DMS79 (cell line): ENCODE data around the gene UBR1.
"Not testable (repeated sequence)": the region's sequence is repeated elsewhere in the genome, so short reads cannot be mapped to it uniquely, and the experiment has no call there.

Experiments used
- DNase-seq: peaks from one replicate; lab custom pipeline; 2025; lab: John Stamatoyannopoulos, UW

UBR1 gene

DNA sequence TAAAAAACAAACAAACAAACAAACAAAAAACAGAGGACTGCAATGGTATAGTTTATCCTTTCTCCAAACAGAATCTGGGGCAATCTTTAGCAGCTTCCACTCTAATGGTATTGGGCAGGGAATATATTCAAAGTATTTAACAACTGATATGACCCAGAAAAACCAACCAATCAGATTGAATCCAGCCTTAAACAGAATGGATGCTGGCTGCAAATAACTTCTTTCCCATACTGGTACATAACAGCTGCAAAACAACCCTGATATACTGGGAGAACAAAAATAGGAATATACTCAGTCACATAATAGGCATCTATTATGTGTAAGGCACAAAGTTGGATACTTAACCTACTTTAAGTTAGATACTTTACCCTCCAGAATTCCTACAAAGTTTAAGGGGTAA lies 49.1 kb downstream of the UBR1 start:
- DNase-seq = no peak

DNA sequence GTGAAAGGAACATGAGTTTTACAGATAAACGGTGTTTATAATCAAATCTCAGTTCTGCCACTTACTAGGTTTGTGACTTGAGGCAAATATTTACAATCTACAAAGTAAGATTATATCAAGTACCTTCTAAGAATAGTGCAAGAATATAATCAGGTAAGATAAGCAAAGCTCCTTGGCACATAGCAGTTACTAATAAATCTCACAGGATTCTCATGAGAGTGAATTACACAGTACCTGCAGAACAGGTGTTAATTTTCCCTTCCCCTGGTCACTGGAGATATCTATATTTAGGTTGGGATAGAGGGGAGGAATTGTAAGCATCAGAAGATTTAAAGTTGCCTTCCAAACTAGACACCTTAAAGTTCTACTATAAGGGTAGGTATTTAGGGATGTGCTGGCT lies 53.0 kb downstream of the UBR1 start:
- no peak for DNase-seq

DNA sequence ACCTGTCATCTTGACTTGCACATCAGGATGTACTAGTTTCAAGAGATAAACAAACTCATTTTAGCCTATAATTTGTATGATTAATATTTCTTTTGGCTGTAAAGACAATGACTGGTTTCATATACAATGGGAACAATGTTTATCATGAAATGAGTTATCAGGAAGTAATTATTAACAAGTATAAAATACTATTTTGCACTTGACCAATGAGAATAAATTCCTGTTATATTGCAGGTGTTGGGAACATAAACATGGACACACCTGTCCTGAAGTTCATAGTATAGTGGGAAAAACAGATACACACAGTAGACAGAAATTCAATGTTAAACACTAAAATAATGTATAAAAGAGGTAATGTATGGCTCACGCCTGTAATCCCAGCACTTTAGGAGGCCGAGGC lies 56.9 kb downstream of the UBR1 start:
- no peak for DNase-seq

DNA sequence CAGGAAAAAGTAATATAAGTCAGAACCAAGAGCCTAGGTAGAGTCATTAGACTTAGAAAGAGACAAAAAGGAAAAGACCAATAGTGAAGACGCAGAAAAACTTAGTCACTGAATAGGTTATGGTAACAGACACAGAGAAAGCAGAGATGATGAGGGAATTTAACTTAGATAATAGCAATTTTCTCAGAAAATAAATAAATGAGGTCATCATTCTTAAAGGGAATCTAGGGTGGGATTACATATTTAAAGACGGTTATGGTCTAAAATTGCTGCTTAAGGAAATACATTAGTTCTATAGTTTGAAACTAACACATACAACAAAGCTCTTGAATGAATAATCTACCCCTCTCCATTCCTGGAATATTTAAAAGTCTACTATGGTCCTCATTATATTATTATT lies 59.4 kb downstream of the UBR1 start:
- DNase-seq = no peak

DNA sequence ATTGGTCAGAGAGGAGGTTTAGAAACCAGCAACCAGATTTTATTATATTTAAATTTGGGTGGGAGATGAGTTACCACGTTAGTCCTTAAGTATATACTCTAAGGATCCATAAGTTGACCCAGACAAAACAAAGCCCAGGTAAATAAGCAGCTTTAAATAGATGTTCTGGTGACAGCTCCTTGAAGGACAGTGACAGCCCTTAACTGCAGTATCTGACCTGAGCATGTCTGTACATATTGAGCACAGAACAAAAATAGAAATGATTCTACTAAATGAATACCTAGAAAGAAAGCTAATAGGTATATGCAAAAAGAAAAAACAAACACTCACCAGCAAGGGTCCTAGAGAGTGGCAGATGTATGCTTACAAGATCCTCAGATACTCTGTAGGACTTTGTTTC lies 63.0 kb downstream of the UBR1 start:
- DNase-seq = no peak

DNA sequence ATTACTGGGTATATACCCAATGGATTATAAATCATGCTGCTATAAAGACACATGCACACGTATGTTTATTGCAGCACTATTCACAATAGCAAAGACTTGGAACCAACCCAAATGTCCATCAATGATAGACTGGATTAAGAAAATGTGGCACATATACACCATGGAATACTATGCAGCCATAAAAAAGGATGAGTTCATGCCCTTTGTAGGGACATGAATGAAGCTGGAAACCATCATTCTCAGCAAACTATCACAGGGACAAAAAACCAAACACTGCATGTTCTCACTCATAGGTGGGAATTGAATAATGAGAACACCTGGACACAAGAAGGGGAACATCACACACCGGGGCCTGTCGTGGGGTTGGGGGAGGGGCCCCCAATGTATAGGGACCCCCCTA lies 64.8 kb downstream of the UBR1 start:
- not testable (repeated sequence) for DNase-seq

DNA sequence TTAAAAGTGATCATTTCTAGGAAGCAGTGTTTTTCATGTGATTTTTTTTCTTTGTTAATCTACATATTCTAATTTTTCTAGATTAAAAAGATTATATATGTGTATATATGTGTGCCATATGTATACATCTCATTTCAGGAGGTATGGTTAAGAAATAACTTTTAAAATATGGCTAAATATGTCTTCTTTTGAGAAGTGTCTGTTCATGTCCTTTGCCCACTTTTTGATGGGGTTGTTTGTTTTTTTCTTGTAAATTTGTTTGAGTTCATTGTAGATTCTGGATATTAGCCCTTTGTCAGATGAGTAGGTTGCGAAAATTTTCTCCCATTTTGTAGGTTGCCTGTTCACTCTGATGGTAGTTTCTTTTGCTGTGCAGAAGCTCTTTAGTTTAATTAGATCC lies 70.6 kb downstream of the UBR1 start:
- not testable (repeated sequence) for DNase-seq

DNA sequence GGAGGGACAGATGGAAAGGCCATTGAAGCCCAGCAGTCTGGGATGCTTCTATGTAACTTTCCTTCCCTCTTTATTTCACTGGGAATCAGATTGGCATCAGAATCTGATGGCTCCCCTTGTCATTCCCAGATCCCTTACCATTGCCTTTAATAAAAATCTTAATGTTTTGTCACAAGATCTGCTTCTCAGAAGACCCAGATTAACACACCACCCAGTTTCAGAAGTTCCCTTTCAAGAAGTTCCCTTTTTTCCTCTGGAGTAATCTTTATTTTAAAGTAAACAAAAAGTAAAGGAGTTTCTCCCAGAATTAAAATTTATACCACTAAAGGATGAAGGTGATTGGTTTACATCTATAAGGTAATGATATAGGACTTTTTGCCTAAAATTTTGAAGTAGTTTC lies 76.4 kb downstream of the UBR1 start:
- no peak for DNase-seq

DNA sequence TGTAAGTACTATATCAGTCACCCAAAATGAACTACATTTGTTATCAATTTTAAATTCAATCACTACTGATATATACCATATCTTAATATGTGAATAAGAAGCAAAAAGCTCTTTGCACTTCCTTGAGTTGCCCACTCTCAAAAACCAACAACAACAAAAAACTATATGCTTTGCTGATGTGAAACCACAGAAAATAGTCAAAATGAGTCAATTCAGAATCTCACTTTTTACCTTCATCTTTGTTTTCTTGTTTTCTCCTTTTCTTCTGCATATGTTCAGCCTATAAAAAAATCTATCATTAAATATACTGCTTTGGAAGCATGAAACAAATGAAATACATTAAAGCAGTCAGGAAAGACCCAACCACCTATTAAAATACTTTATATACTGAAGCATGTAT lies 80.7 kb downstream of the UBR1 start:
- no peak for DNase-seq

DNA sequence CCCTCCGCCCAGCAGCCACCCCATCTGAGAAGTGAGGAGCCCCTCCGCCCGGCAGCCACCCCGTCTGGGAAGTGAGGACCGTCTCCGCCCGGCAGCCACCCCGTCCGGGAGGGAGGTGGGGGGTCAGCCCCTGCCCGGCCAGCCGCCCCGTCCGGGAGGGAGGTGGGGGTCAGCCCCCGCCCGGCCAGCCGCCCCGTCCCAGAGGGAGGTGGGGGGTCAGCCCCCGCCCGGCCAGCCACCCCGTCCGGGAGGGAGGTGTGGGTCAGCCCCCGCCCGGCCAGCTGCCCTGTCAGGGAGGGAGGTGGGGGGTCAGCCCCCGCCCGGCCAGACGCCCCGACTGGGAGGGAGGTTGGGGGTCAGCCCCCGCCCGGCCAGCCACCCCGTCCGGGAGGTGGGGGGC lies 91.2 kb downstream of the UBR1 start:
- not testable (repeated sequence) for DNase-seq

DNA sequence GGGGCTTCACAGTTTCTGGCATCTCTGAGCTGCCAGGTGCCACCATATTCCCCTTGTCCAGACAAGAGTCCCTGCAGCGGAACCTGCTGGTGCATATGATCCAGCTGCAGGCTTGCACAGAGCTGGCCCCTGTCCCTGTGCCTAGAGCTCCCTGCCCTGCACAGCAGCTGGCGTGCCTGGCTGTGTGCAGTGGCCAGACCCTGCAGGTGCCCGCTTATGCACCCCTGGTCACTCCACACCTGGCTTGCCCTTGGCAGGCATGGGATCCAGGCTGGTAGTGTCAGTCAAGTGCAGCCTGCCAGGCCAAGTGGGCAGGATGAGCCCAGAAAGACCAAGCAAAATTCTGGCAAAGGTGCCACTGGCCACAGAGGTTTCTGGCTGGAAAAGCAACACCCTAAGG lies 96.6 kb downstream of the UBR1 start:
- no peak for DNase-seq

DNA sequence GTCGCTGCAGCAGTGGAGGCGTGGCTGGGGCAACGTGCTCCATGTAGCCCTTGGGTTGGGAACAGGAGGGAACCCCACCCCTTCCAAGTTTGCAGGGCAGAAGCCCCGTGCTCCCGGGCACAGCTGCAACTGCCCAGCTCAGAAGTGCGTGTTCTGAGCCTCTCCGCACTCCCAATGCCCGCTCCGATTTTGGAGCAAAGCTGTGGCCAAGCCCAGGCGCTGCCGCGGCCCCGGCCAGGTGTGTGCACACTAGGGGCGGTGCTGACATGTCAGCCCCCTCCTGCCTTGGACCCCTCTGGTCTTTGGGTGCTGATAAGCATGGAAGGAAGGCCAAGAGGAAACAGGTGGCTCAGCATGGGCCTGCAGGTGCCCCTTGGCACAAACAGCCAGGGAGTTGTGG lies 97.7 kb downstream of the UBR1 start:
- no peak for DNase-seq

DNA sequence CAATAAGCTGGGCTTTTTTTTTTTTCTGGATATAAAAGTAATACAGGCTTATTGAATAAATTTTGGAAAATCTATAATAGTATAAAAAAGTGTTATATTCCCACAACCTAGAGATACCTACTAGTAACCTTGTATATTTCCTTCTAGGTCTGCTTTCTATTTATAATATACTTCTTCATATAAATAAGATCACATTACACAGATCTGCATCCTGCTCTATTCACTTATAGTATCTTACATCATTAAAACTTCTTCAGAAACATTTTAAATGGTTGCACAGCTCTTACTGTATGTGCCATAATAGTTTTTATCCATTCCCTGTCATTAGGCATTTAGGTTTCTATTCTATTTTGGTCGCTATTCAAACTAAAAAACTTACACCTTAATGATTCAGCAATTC lies 98.3 kb downstream of the UBR1 start:
- DNase-seq = no peak

DNA sequence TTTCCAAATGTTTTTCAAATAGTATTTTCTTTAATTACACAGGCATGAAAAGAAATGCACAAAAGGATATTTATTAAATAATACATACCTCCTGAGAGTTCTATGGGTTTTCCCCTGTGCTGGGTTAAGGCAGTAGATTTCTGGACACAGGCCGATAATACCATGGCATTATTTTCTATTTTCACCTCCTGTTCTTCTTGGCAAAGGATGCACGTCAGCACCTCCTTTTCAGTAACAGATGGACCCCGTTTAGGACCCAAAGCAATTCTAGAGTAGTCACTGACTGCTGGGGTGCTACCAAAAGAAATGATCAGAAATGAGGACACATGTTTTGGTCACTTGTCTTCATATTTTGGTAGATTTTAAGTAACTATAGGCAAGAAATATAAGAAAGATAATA lies 98.8 kb downstream of the UBR1 start:
- DNase-seq = no peak

DNA sequence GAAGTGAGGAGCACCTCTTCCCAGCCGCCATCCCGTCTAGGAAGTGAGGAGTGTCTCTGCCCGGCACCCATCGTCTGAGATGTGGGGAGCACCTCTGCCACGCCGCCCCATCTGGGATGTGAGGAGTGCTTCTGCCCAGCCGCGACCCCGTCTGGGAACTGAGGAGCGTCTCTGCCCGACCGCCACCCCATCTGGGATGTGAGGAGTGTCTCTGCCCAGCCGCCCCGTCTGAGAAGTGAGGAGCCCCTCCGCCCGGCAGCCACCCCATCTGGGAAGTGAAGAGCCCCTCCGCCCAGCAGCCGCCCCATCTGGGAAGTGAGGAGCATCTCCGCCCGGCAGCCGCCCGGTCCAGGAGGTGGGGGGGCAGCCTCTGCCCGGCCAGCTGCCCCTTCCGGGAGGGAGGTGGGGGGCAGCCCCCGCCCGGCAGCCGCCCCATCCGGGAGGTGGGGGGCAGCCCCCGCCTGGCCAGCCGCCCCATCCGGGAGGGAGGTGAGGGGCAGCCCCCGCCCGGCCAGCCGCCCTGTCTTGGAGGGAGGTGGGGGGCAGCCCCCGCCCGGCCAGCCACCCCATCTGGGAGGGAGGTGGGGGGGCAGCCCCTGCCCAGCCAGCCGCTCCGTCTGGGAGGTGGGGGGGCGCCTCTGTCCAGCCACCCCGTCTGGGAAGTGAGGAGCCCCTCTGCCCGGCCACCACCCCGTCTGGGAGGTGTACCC lies 100.8 kb downstream of the UBR1 start:
- DNase-seq = not testable (repeated sequence)

DNA sequence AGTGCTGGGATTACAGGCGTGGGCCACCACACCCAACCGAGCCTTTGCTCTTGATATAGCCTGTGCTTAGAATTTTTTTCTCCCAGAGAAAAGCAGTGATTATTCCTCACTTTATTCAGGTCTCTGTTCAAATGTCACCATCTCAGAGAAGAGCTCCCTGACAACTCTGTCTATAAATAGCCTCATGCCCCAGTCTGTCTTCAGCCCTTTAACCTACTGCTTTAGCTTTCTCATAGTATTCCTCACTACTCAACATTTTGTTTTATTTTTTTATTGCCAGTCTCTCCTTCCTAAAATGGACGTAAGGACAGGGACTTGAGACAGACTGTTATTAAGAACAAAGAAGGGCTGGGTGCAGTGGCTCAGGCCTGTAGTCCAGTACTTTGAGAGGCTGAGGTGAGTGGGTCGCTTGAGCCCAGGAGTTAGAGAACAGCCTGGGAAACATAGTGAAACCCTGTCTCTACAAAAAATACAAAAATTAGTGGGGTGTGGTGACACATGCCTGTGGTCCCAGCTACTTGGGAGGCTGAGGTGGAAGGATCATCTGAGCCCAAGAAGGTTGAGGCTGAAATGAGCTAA lies 106.5 kb downstream of the UBR1 start:
- no peak for DNase-seq

DNA sequence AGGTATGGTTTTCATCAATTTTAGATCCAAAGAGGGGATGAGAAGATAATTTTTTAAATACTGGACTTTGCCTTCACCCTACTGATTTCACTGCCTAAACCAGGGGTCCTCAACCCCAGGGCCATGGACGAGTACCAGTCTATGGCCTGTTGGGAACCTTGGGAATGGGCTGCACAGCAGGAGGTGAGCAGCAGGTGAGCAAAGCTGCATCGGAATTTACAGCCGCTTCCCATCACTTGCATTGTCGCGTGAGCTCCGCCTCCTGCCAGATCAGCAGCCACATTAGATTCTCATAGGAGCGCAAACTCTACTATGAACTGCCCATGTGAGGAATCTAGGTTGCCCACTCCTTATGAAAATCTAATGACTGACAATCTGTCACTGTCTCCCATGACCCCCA lies 109.0 kb downstream of the UBR1 start:
- no peak for DNase-seq

DNA sequence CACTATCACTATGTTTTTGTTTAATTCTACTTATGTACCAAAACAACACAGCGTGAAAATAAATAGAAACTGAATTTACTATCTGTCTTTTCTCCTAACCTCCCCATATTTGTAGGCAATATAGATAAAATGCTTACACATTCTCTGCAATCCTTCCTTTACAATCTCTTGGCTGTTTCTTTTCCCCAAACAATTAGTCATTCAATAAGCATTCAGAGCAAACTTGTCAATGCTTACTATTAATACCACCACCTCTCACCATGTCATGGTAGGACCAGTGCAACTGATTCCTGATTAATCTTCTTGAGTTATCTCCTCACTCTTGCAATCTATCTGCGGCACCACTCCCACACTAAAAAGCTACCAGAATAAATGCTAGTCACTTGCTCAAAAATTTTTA lies 111.3 kb downstream of the UBR1 start:
- no peak for DNase-seq

DNA sequence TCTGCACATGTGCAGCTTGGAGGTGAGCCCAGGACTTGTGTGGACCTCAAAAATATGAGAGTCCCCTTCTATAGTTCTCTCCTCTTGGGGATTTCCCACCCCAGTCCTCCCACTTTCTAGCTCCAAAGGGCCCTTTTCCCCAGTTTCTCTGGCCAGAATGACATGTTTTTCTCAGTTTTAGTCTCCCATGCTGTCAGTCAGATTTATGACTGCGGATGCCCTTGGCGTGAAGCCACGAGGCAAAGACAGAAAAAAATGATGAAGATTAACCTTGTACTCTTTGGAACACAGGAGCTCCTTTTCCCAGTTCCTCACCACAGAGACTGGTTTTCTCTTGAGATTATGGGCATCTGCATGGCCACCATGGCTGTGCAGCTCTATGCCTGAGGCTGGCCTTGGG lies 113.2 kb downstream of the UBR1 start:
- DNase-seq = no peak

DNA sequence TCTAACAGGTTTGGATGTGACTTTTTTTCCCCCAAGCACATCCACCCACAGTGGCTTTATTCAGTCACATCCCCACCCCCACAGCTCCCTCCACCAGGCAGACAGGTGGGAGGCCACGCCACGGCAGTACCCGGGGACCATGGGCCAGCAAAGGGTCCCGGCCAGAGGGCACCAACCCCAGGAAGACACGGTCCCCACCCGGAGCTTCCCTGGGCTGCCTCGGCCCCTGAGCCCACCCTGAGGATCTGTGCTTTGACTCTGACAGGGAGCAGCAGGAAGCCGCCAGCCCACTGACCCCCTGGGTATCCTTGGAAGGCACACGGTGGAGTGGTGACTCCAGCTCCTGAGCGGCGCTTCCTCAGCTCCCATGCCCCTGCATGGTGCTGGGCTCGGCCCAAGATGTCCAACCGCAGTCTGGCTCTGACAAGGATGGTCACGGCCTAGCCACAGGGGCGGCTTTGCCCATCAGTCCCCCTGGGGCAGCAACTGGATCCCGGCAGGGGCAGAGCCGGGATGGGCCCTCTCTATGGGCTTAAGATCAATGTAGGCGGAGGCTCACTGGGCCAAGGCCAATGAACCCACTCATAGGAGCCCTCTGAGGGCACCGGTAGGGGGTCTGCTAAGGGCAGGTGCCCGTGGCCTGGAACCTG lies 119.0 kb downstream of the UBR1 start:
- DNase-seq = no peak

DNA sequence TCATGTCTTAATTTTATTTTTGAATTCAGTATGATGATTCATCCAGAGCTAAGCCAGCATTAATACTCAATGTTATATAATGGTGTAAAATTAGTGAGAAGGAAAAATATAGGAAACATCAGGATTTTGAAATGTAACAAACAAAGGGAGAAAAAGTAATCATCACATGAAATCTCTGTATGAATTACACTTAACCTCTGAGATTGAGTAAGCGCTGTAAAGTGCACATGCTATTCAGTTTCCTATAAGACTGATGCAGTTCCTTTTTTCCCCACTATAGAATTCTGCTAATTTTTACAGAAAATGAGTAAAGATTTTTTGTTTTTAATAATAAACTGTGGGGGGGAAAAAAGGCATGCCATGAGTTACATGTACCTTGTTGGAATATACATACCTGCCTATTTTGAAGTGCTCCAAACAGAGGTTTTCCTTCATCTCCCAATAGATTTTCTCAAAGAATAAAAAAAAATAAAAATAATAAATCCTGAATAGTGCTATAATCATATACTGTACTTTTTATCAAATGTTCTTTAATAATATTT lies 121.3 kb downstream of the UBR1 start:
- no peak for DNase-seq

DNA sequence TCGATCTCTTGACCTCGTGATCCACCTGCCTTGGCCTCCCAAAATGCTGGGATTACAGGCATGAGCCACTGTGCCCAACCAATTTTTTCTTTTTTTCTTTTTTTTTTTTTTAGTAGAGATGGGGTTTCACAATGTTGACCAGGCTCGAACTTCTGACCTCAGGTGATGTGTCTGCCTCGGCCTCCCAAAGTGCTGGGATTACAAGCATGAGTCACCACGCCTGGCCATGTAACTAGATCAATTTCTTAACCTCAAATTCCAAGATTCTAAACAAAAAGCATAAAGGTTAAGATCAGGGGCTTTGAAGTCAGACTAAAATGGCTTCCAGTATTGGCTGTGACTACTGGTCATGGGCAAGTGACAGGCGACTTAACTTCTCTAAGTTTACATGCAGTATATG lies 126.7 kb downstream of the UBR1 start:
- not testable (repeated sequence) for DNase-seq

DNA sequence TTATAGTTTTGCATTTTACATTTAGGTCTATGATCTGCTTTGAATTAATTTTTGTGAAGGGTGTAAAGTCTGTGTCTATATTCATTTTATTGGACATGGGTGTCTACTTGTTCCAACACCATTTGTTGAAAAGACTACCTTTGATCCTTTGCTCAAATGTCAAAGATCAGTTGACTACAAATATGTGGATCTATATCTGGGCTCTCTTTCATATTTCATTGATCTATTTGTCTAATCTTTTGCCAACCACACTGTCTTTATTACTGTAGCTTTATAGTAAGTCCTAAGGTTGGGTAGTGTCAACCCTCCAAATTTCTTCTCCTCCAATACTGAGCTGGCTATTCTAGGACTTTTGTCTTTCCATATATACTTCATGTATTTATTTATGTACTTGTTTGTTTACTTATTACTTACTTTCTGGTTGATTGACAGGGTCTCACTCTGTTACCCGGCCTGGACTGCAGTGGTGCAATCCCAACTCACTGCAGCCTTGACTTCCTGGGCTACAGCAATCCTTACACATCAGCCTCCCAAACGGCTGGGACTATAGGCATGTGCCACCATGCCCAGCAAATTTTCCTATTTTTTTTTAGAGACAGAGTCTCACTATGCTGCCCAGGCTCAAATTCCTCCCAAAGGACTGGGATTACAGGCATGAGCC lies 131.5 kb downstream of the UBR1 start:
- no peak for DNase-seq
